Endothelial cell of umbilical vein (primary cell): ENCODE results near the gene OR52I2.

Experiments
- EZH2 ChIP-seq: IDR thresholded peaks from 2 replicates; pipeline ENCODE4 v1.6.1; 2012; ENCODE audit warnings: borderline replicate concordance, low read depth, mild to moderate bottlenecking, moderate library complexity, low read length, inconsistent platforms; ENCODE audit not compliant: severe bottlenecking
- JUN ChIP-seq: IDR thresholded peaks from 2 replicates; pipeline ENCODE4 v1.6.1; 2011; ENCODE audit warnings: borderline replicate concordance, low read depth; ENCODE audit not compliant: insufficient read length, insufficient read depth
- POLR2A ChIP-seq: IDR thresholded peaks from 2 replicates; pipeline ENCODE4 v1.6.1; 2012; ENCODE audit warnings: low read depth, mild to moderate bottlenecking, control low read depth, low read length
- POLR2AphosphoS5 ChIP-seq: IDR thresholded peaks from 2 replicates; pipeline ENCODE4 v1.6.1; 2012; ENCODE audit warnings: low read depth, mild to moderate bottlenecking, control low read depth, low read length, moderate library complexity; ENCODE audit not compliant: insufficient read depth
- TF ChIP-seq, protein P1 (sequence below), 2 donors: IDR thresholded peaks; 1 replicate in 1 of 2; 2 replicates in 1 of 2; pipeline ENCODE4 v1.5.1; 2011; ENCODE audit warnings: low read length in 2 of 2, mild to moderate bottlenecking in 2 of 2, moderate library complexity in 2 of 2, control low read depth in 1 of 2, inconsistent platforms in 1 of 2, low read depth in 1 of 2; ENCODE audit not compliant: insufficient read depth in 1 of 2; ENCODE audit errors: extremely low read depth in 1 of 2
- TF ChIP-seq, protein P2 (sequence below): IDR thresholded peaks from 2 replicates; pipeline ENCODE4 v1.6.1; 2011; ENCODE audit not compliant: insufficient read depth, insufficient read length

DNA sequence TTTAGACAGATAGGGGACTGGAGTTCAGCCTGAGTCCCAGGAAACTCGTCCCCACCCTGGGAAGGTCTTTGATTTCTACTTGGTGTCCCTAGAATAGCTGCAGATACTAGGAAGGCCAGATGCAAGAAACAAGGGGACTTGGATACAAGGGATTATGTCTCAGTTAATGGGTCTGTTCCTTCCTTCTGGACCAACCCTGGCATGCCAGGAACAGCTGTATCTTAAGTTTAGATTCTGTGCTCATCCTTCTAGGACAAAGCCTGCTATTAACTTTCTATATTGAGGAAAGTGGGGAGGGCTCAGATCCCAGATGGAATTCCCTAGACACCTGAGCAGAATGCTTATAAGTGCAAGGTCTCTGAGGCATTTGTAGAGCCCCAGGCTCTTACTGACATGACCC, 40.5 kb upstream of the OR52I2 start:
- TF ChIP-seq POLR2A: no peak
- TF ChIP-seq, protein P1, sequence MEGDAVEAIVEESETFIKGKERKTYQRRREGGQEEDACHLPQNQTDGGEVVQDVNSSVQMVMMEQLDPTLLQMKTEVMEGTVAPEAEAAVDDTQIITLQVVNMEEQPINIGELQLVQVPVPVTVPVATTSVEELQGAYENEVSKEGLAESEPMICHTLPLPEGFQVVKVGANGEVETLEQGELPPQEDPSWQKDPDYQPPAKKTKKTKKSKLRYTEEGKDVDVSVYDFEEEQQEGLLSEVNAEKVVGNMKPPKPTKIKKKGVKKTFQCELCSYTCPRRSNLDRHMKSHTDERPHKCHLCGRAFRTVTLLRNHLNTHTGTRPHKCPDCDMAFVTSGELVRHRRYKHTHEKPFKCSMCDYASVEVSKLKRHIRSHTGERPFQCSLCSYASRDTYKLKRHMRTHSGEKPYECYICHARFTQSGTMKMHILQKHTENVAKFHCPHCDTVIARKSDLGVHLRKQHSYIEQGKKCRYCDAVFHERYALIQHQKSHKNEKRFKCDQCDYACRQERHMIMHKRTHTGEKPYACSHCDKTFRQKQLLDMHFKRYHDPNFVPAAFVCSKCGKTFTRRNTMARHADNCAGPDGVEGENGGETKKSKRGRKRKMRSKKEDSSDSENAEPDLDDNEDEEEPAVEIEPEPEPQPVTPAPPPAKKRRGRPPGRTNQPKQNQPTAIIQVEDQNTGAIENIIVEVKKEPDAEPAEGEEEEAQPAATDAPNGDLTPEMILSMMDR (IDR thresholded peaks at IDR 0.05; ENCODE audit: extremely low read depth in 1 of 2, insufficient read depth in 1 of 2, low read depth in 1 of 2, low read length in 2 of 2): no peak
- TF ChIP-seq POLR2AphosphoS5: no peak
- TF ChIP-seq, protein P2, sequence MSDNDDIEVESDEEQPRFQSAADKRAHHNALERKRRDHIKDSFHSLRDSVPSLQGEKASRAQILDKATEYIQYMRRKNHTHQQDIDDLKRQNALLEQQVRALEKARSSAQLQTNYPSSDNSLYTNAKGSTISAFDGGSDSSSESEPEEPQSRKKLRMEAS: no peak
- TF ChIP-seq JUN: no peak
- no peak for TF ChIP-seq EZH2
